GM12892 (cell line): Measurements from ENCODE around the gene SLC16A1. TPM values are rescaled to one million over a fixed set of nuclear protein-coding genes. Genes with fewer than 3 reads are reported as not detected.
"Not testable (repeated sequence)": the region's sequence is repeated elsewhere in the genome, so short reads cannot be mapped to it uniquely, and the experiment has no call there.

Experiments
- DNase-seq: peaks from one replicate; pipeline ENCODE4 v3.0.0; 2011; ENCODE audit not compliant: insufficient read length
- FAIRE-seq: peaks from 2 replicates; lab custom pipeline; 2011; peaks lifted over from hg19 to GRCh38; lab: Jason Lieb, UNC
- POLR2A ChIP-seq: IDR thresholded peaks from 2 replicates; pipeline ENCODE4 v1.6.1; 2011; ENCODE audit warnings: low read depth, low read length, control low read depth
- POLR2AphosphoS5 ChIP-seq: IDR thresholded peaks from 2 replicates; pipeline ENCODE4 v1.6.1; 2011; ENCODE audit warnings: low read depth, low read length, control low read depth
- TAF1 ChIP-seq: IDR thresholded peaks from 2 replicates; pipeline ENCODE4 v1.6.1; 2011; ENCODE audit warnings: low read depth, mild to moderate bottlenecking, control low read depth, low read length, borderline replicate concordance
- polyA plus RNA-seq: library from polyadenylated mRNA; unstranded; fragments of >200 nt; gene quantifications from one replicate; pipeline ENCODE4 v1.2.1, GENCODE V29; 2012; ENCODE audit warnings: missing spikeins, inconsistent platforms; ENCODE audit not compliant: missing spikeins

The SLC16A1 gene, protein sequence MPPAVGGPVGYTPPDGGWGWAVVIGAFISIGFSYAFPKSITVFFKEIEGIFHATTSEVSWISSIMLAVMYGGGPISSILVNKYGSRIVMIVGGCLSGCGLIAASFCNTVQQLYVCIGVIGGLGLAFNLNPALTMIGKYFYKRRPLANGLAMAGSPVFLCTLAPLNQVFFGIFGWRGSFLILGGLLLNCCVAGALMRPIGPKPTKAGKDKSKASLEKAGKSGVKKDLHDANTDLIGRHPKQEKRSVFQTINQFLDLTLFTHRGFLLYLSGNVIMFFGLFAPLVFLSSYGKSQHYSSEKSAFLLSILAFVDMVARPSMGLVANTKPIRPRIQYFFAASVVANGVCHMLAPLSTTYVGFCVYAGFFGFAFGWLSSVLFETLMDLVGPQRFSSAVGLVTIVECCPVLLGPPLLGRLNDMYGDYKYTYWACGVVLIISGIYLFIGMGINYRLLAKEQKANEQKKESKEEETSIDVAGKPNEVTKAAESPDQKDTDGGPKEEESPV
- polyA plus RNA-seq = 27.1 TPM

DNA sequence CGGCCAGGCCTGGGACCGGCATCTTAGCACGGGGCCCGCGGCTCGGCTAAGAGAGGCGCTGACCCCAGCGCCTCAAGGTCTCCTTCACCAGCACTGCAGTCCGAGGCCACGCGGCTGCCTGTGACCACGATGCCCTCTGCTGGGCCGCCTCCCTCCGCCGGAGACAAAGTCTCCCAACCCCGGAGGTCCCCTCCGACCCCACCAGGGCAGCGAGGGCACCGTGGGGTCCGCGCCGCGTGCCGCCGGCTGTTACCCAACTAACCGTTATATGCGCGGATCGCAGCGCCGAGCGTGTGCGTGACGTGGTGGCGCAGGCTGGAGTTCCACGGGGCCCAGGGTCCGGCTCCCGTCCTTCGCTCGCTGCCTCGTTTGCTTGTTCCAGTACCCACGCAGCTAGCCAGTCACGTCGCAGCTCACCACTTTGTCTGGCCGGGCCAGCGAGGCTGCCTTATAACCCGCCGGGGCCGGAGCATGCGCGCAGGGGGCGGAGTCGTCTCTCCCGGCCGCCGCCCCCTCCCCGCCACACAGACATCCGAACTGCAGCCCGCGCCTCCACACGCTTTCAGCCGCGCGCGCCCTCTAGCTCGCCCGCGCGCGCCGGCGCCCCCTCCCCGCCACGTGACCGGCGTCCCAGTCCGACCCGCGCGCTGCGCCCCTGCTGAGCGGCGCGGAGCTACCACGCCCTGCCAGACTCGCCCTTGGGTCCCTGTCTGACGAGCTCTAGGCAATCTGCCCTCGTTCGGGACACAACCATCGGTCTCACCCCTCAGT lies at the start of gene SLC16A1:
Gene SLC16A1 (minus strand): TSS at position 424 of the 771 bp plus-strand sequence. CDS start 26,888 bp downstream, outside the sequence.
- peak; percentile 84; the same call in 1 of the 2 replicates for TF ChIP-seq TAF1
- peak; percentile 98 for TF ChIP-seq POLR2AphosphoS5
- TF ChIP-seq POLR2A = peak; percentile 97
- DNase-seq (peak; percentile 81), FAIRE-seq (peak; percentile 96)

DNA sequence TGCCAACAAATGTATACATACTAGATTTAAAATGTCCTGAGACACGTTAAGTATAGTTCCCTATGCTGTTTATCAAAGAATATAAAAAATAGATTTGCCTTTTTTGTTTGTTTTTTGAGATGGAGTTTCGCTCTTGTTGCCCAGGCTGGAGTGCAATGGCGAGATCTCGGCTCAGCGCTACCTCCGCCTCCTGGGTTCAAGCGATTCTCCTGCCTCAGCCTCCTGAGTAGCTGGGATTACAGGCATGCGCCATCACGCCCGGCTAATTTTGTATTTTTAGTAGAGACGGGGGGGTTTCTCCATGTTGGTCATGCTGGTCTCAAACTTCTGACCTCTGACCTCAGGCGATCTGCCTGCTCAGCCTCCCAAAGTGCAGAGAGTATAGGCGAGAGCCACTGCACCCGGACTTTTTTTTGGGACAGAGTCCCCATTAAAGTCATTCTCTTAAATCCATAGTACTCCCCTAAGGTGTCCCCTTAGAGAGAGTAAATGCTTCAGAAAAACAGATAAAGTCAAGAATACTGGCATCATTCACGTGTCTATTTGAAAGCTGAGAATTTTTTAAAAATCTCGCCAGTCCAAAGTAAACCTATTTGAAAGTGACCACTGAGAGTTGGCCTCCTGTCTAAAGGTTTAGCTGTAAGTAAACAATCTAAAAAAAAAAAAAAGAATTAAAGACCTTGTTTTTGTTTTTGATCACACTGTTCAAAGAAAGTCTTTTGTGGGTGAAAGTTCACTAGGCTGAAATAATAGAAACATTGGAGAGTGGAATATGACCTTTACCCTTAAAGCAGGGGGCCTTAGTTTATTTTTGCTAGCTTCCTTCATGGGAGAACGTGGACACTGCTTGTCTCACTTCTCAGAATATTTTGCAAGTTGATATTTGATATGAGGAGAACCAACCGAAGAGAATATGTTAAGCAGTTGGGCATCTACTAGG lies 48.0 kb upstream of the SLC16A1 start:
- no peak for DNase-seq
- FAIRE-seq = no peak
- TF ChIP-seq TAF1 (no peak), POLR2A (no peak), POLR2AphosphoS5 (no peak)

DNA sequence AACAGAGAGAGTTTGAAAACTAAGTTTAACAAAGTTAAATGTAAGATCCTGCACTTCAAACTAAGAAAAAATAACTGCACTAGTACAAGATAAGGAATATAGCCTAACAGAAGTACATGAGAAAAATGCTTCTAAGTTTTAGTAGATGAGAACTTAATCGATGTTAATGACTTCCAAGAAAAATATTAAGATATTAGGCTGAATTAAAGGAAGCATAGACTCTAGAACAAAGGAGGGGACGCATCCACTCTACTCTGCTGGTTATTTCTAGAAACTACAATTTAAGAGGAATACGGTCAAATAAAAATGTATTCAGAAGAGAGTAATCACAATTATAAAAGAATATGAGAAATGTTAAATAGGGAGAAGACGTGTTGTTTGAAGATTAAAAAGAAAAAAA lies 46.3 kb upstream of the SLC16A1 start:
- FAIRE-seq = no peak
- TF ChIP-seq POLR2A (no peak), POLR2AphosphoS5 (no peak), TAF1 (no peak)

DNA sequence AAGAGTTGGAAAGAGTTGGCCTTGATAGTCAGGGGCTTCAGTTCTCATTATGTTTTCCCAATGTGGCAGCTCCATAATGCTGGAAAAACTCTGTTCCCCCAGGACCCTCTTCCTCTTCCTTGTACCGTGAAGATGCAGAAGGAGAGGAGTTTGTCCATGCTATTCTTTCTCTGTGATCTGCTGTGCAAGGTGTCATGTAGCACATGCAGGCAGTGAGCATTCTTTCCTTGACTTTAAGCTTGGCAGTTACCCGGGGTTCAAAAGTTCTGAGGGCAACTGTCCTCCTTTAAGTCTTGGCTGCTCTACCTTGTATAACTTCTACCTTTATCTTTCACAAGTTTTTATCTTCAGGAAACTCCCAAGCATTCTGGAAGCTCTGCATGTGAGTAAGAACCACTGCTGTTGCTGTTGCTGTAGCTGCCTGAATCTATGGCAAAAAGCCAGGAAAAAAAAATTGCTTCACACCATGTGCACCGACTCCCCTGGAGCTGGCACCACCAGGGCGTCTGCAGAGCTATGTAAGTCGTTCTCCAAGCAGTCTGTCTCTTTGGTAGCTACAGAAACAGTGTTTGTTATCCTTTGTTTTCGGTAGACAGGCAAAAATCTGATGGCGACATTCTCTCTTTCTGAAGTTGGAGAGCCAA lies 42.7 kb upstream of the SLC16A1 start:
- DNase-seq (no peak), FAIRE-seq (no peak)
- no peak for TF ChIP-seq POLR2A
- no peak for TF ChIP-seq POLR2AphosphoS5
- no peak for TF ChIP-seq TAF1

More for the DNA sequence above, 46.3 kb upstream of the SLC16A1 start:
- no peak for DNase-seq

DNA sequence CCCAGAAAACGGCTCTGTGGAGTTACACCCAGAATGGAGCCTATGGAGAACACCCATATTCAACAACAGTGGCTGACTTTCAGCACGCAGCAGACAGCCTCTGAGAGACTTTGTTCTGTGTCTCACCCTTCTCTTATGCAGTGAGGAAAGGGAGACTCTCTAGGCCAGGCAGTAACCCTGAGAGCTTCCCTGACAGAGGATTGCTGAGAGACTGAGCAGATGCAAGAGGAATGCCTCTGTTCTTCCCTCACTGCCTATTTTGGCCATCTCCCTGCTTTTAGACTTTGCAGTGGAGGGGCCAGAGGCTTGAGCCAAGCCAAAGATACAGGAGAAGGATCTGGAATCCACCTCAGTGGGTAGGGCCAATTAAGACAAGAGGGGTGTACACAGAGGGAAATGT lies 41.8 kb upstream of the SLC16A1 start:
- DNase-seq = no peak
- no peak for FAIRE-seq
- TF ChIP-seq POLR2AphosphoS5 (no peak), POLR2A (no peak), TAF1 (no peak)

DNA sequence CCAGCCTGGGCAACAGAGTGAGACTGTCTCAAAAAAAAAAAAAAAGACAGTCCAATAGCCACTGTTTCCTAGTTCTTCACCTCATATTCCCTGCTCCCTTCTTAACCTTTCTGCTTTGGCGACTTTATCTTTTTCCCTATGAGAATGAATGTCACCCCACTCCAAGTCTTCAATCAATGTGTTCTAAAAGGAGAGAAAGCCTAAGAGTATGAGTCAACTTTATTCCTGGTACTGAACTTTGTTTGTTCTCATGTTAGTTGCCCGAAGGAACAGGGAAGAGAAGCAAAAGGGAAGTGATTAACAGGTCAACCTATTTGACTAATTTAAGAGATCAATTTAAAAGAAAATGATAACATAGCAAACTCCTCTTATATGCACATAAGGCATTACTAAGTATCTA lies 39.9 kb upstream of the SLC16A1 start:
- FAIRE-seq = no peak
- TF ChIP-seq POLR2AphosphoS5 (no peak), TAF1 (no peak), POLR2A (no peak)
- DNase-seq = no peak

DNA sequence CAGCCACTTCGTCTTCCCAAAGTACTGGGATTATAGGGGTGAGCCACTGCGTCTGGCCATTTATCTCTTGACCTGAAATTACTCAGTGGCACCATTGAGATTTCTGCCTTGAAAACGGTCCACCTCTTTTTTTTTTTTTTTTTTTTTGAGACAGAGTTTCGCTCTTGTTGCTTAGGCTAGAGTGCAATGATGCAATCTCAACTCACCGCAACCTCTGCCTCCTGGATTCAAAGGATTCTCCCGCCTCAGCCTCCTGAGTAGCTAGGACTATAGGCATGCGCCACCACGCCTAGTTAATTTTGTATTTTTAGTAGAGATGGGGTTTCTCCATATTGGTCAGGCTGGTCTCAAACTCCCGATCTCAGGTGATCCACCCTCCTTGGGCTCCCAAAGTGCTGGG lies 39.0 kb upstream of the SLC16A1 start:
- not testable (repeated sequence) for DNase-seq, FAIRE-seq

DNA sequence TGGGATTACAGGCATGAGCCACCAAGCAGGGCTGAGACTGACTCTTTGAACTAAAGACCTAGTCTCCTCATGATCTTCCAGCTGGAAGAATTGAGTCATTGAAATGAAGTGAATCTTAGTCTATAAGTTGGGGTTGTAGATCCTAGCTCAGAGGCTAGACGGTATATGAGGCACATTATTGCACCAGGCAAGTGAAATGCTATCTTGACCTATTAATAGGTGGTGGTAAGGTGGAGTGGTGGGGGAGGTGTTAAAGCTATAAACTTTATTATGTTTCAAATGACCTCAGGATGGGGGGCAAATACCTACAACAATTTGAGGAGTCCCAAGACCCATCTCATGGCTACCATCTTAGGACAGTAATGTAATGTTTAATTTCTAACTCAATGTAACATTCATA lies 36.8 kb upstream of the SLC16A1 start:
- DNase-seq (no peak), FAIRE-seq (no peak)
- TF ChIP-seq POLR2A (no peak), POLR2AphosphoS5 (no peak), TAF1 (no peak)

DNA sequence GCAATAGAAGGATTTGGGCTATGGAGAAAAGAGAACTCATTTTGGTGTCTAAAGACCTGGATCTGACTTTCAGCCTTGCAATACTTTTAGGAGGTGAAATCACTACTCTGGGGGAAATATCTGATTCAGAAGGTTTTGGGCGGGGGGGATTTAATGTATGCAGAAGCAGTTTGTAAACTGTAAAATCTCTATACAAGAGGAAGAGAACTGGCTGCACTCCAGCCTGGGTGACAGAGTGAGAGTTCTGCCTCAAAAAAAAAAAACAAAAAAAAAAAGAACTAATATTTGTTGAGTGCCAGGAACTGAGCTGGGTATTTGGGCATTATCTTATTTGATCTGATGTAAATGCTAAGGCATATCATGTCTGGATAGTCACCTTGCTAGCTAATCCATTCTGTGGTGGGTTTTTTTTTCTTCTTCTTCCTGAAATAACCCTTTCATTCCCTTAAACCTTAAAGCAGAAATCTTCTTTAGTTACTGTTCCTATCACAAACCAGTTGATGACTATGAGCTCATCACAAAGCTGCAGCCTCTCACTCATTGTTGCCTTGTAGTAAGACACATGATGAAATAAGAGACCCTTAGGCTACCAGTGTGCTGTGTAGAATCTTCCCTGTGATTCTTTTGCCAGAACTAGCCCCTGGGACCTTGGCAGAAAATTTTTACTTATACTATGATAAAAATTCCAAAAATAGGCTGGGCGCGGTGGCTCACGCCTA lies 35.6 kb upstream of the SLC16A1 start:
- no peak for DNase-seq

DNA sequence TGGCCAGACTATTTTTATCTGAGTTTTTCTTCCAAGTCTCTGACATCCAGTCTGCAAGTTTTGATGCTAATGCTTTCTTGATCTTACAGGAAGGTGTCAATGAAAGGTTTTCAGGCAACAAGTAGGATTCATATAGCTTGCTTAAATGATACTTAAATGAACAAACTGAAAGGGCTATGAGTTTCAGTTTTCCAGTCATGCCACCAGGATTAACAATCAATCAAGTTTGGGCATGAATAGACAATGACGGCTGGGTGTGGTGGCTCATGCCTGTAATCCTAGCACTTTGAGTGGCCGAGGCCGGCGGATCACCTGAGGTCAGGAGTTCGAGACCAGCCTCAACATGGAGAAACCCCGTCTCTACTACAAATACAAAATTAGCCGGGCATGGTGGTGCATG lies 34.3 kb upstream of the SLC16A1 start:
- TF ChIP-seq POLR2AphosphoS5 (no peak), POLR2A (no peak), TAF1 (no peak)
- DNase-seq (no peak), FAIRE-seq (no peak)

More for the DNA sequence above, 35.6 kb upstream of the SLC16A1 start:
- no peak for TF ChIP-seq POLR2A
- no peak for TF ChIP-seq POLR2AphosphoS5
- no peak for TF ChIP-seq TAF1
- no peak for FAIRE-seq

DNA sequence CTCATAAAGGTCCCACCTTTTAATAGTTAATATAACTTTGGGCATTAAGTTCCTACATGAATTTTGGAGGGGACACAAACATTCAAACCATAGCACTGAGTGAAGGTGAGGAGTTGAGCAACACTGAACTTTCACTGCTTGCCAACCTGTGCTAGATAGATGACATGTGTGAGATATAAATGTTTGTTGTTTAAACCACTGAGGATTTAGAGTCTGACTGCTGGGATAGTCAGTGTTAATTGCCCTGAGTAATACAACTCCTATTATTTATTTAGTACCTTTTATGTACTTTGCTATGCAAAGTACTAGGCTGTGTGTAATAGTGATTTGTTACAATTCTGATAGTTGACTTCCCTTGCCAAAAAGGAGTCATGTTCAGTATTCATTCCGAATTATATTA lies 32.4 kb upstream of the SLC16A1 start:
- TF ChIP-seq POLR2A = no peak
- TF ChIP-seq POLR2AphosphoS5 = no peak
- TF ChIP-seq TAF1 = no peak
- FAIRE-seq = no peak
- DNase-seq = no peak
